Measurements from ENCODE around the gene PRKCB.

Gene PRKCB

GRCh38 chr16:24135624-24136565 lies 300.1 kb downstream of the PRKCB start:
- no peak overlapping the region for H3K4me3 ChIP-seq (ENCODE audit: low read depth, low read length)
- no peak for DNase-seq (ENCODE audit: low read depth)
- TF ChIP-seq MAX (IDR thresholded peaks at IDR 0.05; ENCODE audit: low read depth, low read length) (no peak), POLR2A (IDR thresholded peaks at IDR 0.05; ENCODE audit: extremely low read depth, insufficient read length) (no peak), CTCF (IDR thresholded peaks at IDR 0.05; ENCODE audit: low read depth, low read length) (no peak), MYC (IDR thresholded peaks at IDR 0.05; ENCODE audit: low read depth, low read length) (no peak)

DNA sequence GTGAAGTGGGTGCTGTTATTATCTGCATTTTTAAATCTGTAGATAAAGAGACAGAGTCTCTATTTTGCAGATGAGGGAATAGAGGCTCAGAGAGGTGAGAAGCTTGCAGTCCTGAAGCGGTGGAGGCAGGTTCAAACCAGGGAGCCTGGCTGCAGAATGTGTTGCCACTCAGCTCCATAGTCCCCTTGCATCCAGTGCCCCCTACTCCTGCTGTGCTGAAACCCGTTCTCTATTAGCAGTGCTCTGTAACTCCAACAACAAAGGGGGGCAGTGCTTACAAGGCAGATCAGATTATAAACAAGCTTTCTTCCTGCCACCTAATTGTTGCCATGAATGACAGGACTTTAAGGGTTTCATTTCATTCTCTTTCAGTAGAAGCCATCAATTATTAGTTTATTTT lies 302.2 kb downstream of the PRKCB start:
- TF ChIP-seq CTCF (IDR thresholded peaks at IDR 0.05; ENCODE audit: low read depth, low read length), result no peak
- no peak for TF ChIP-seq MYC (IDR thresholded peaks at IDR 0.05; ENCODE audit: low read depth, low read length)
- no peak for TF ChIP-seq MAX (IDR thresholded peaks at IDR 0.05; ENCODE audit: low read depth, low read length)
- TF ChIP-seq POLR2A (IDR thresholded peaks at IDR 0.05; ENCODE audit: extremely low read depth, insufficient read length), result no peak
- DNase-seq (ENCODE audit: low read depth), result no peak

DNA sequence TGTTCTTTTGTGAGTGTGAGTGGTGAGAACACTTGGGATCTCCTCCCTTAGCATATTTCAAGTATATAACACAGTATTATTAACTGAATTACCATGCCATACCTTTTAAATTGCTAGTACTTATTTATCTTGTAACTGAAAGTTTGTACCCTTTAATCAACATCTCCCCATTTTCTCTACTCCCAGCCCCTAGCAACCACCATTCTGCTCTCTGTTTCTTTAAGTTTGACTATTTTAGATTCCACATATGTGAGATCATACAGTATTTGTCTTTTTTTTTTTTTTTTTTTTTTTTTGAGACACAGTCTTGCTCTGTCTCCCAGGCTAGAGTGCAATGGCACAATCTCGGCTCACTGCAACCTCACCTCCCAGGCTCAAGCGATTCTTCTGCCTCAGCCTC lies 302.8 kb downstream of the PRKCB start:
- DNase-seq (ENCODE audit: low read depth), result no peak
- TF ChIP-seq MYC (IDR thresholded peaks at IDR 0.05; ENCODE audit: low read depth, low read length), result no peak
- no peak for TF ChIP-seq MAX (IDR thresholded peaks at IDR 0.05; ENCODE audit: low read depth, low read length)
- TF ChIP-seq CTCF (IDR thresholded peaks at IDR 0.05; ENCODE audit: low read depth, low read length), result no peak
- TF ChIP-seq POLR2A (IDR thresholded peaks at IDR 0.05; ENCODE audit: extremely low read depth, insufficient read length), result no peak
- no peak overlapping the region for H3K4me3 ChIP-seq (ENCODE audit: low read depth, low read length)

More for the DNA sequence above, 302.2 kb downstream of the PRKCB start:
- H3K4me3 ChIP-seq (ENCODE audit: low read depth, low read length), result no peak overlapping the region

GRCh38 chr16:24139282-24139681 lies 303.5 kb downstream of the PRKCB start:
- DNase-seq (ENCODE audit: low read depth), result no peak

GRCh38 chr16:24140730-24141129 lies 304.9 kb downstream of the PRKCB start:
- TF ChIP-seq POLR2A (IDR thresholded peaks at IDR 0.05; ENCODE audit: extremely low read depth, insufficient read length), result no peak
- TF ChIP-seq CTCF (IDR thresholded peaks at IDR 0.05; ENCODE audit: low read depth, low read length), result no peak
- no peak for TF ChIP-seq MAX (IDR thresholded peaks at IDR 0.05; ENCODE audit: low read depth, low read length)
- TF ChIP-seq MYC (IDR thresholded peaks at IDR 0.05; ENCODE audit: low read depth, low read length), result no peak
- H3K4me3 ChIP-seq (ENCODE audit: low read depth, low read length), result no peak overlapping the region
- no peak for DNase-seq (ENCODE audit: low read depth)

More at GRCh38 chr16:24139282-24139681, 303.5 kb downstream of the PRKCB start:
- no peak overlapping the region for H3K4me3 ChIP-seq (ENCODE audit: low read depth, low read length)
- no peak for TF ChIP-seq POLR2A (IDR thresholded peaks at IDR 0.05; ENCODE audit: extremely low read depth, insufficient read length)
- no peak for TF ChIP-seq MYC (IDR thresholded peaks at IDR 0.05; ENCODE audit: low read depth, low read length)
- TF ChIP-seq CTCF (IDR thresholded peaks at IDR 0.05; ENCODE audit: low read depth, low read length), result no peak
- no peak for TF ChIP-seq MAX (IDR thresholded peaks at IDR 0.05; ENCODE audit: low read depth, low read length)

Data from NB4 (cell line).